HG03060 (cell line): ENCODE results near the gene ZNF506.
"Not testable (repeated sequence)": the region's sequence is repeated elsewhere in the genome, so short reads cannot be mapped to it uniquely, and the experiment has no call there.

Experiments
- ATAC-seq: cut with Tn5 transposase; IDR thresholded peaks from one replicate; pipeline ENCODE4 v1.9.1; 2021; ENCODE audit warnings: low read depth, moderate number of reproducible peaks; ENCODE audit not compliant: unreplicated experiment

ZNF506 gene

DNA sequence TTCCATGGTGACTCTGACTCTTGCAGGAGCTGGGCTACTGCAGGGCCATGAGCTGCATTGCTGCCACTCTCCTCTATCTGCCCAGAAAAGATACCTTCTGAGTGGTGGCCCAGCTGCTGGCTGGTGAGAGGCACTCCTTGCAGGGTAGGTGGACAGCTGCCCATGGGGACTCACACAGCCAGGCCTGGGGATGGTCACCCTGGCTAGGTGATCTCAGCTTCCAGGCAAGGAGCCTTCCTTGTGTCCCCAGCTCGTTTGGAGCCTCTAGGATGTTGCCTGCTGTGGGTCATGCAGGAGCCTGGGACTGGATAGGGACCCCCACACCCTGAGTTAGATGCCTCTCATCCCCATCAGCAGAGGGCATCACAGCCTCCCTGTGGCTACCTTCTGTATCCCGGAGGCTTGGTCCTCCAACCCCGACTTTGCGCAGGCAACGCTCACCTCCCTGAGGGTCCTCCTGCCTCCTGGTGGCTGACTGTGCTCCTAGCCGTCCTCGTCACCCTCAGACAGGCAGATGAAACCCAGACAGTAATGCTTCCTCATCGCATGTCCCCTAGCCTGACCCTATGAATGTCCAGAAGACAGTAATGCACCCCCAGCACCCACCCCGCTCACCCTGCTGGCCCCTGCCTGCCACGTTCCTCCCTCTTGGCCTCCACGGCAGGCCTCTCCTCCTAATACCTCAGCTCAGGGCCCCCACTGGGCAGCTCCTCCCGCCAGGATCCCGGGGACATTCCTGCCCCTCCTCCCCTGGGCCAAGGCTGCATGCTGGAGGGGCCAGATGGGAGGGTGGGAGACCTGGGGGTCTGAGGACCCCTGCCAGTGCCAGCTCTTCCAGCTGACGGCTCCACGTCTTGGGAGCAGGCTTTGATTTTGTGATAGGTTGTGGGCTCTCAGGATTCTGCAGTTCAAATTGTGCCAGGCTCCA lies 75.0 kb downstream of the ZNF506 start:
- no peak for ATAC-seq

- ATAC-seq: no peak
Observed at GRCh38 chr19:19745496-19746285, 75.9 kb downstream of the ZNF506 start.

GRCh38 chr19:19744641-19745040 lies 76.9 kb downstream of the ZNF506 start:
- ATAC-seq: no peak

GRCh38 chr19:19743921-19744320 lies 77.6 kb downstream of the ZNF506 start:
- not testable (repeated sequence) for ATAC-seq

GRCh38 chr19:19743176-19743575 lies 78.4 kb downstream of the ZNF506 start:
- no peak for ATAC-seq

DNA sequence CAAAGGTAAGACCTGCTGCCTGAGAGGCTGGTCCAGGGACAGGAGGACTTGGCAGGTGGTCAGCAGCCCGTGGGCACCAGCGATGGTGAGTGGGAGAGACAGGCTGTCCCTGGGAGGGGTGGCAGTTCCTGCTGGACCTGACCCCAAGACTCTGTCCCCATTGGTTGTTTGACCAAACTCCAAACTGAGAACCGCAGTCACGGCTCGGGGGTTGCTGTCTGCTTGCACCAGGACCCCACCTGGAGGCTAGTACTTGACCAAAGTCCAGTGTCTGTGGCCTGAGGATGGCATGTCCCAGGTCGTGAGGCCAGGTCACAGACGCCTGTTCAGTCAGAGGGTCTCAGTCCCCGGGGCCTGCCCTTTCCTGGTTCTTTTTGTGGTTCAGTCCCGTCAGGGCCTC lies 78.8 kb downstream of the ZNF506 start:
- ATAC-seq: no peak
